ENCODE data around the gene XG. TPM values are rescaled to one million over a fixed set of nuclear protein-coding genes. Genes with fewer than 3 reads are reported as not detected.
"Not testable (repeated sequence)": the region's sequence is repeated elsewhere in the genome, so short reads cannot be mapped to it uniquely, and the experiment has no call there.

XG gene, protein sequence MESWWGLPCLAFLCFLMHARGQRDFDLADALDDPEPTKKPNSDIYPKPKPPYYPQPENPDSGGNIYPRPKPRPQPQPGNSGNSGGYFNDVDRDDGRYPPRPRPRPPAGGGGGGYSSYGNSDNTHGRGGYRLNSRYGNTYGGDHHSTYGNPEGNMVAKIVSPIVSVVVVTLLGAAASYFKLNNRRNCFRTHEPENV
- 0.06 TPM for polyA plus RNA-seq
- long read RNA-seq, donor 1, result 0 reads
- long read RNA-seq, donor 2, result 0 reads
- long read RNA-seq, donor 3, result 0 reads
- long read RNA-seq, donor 4, result 0 reads
- long read RNA-seq, donor 5, result 0 reads
- long read RNA-seq, donor 6, result 0 reads
- long read RNA-seq, donor 7, result 0 reads
- long read RNA-seq, donor 8, result 0 reads
- long read RNA-seq, donor 9, result 0 reads
- long read RNA-seq, donor 10, result 0 reads
- long read RNA-seq, donor 11, result 0 reads

DNA sequence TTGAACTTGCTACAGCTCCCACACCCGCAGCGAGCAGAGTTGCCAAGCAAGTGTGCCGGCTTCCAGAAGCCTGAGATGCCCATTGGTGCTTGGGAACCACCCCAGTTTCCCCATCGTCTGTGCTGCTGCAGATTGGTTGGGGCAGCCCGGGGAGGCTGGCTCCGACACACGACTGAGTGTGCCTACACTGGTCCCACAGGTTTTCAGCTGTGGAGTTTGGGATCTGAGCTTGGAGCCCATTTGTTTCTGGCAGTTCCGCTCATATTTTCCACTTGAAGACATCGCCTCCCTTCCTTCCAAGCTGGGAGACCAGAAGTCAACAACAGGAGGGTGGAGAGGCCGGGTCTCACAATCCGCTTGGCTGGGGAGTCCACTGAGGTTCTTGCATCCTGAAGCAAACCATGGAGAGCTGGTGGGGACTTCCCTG lies at the start of gene XG:
Gene XG, plus strand, starts transcription at position 167 of the 427 bp plus-strand sequence. Its CDS starts 235 bp downstream, at position 402.
- H3K4me3 ChIP-seq (ENCODE audit: low read length); DNase-seq; H3K27ac ChIP-seq (ENCODE audit: low read length); H3K4me1 ChIP-seq (ENCODE audit: control insufficient read depth, insufficient read depth, low read length); H3K27me3 ChIP-seq (ENCODE audit: control insufficient read depth, insufficient read depth, low read length); H3K36me3 ChIP-seq (ENCODE audit: control insufficient read depth, insufficient read depth, low read length); H3K9me3 ChIP-seq (ENCODE audit: control insufficient read depth, low read depth, low read length): not testable (repeated sequence)
- no CpG with 5 or more reads among the region's 11 CpGs for WGBS (ENCODE audit: insufficient coverage, low lambda C conversion rate)

DNA sequence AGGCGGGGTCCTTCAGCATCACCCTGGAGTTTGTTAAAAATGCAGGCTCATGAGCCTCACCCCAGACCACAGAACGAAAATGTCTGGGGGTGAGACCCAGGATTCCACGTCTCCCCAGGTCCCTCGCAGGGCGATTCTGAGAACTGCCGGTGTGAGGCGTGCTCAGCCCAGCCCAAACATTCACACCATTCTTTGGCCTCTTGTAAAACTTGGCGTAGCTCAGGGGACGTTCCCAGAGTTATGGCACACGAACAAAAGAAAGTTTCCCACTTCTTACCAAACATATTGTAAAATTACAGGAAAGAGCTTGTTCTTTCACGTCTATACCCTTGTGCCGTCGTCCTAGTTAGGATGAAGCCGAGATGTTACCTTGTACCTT lies 47.9 kb upstream of the XG start:
- H3K9me3 ChIP-seq (ENCODE audit: control insufficient read depth, low read depth, low read length), result no peaks in the 10 kb centered on the region
- no peak overlapping the region for H3K27ac ChIP-seq (ENCODE audit: low read length)
- no peaks in the 10 kb centered on the region for H3K27me3 ChIP-seq (ENCODE audit: control insufficient read depth, insufficient read depth, low read length)
- WGBS (ENCODE audit: insufficient coverage, low lambda C conversion rate), result 44% methylated on average over 3 of the region's 14 CpGs
- peaks cover 22% of the 10 kb centered on the region for H3K36me3 ChIP-seq (ENCODE audit: control insufficient read depth, insufficient read depth, low read length)
- H3K4me3 ChIP-seq (ENCODE audit: low read length), result no peak overlapping the region
- peaks cover 10% of the 10 kb centered on the region for H3K4me1 ChIP-seq (ENCODE audit: control insufficient read depth, insufficient read depth, low read length)
- no peak for DNase-seq

DNA sequence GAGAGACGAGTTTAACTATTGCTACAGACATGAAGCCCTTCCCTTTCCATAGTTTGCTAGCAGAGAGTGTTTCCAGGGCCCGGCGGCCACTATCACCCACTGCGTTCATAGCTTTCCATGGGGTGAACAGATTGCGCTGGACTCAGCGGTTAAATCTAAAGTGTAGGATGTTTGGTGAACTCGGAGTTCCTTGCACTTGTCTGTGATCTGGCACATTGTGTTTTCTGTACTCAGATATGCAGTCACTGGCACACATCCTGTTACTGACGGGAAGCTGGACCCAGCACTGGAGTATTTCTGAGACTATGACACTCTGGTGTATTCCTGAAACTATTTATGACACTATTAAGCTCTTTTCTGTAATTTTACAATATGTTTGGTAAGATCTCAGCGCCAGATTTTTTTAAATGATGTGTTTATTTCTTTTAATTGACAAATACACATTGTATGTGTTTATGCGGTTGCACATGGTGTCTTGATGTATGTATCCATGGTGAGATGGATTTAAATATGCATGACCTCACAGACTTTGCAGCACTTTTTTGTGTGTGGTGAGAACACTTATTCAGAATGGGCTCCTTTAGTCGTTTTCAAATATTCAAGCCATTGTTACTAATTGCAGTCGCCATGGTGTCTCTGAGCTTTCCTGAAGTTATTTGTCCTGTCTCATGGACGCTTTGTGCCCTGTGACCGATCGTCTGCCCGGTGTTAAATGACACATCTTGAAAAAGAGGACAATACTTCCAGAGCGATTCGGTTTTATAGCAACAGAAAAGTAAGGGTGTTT lies 46.6 kb upstream of the XG start:
- no peak overlapping the region for H3K27ac ChIP-seq (ENCODE audit: low read length)
- H3K27me3 ChIP-seq (ENCODE audit: control insufficient read depth, insufficient read depth, low read length), result no peaks in the 10 kb centered on the region
- H3K4me3 ChIP-seq (ENCODE audit: low read length), result no peak overlapping the region
- no peaks in the 10 kb centered on the region for H3K9me3 ChIP-seq (ENCODE audit: control insufficient read depth, low read depth, low read length)
- peaks cover 20% of the 10 kb centered on the region for H3K36me3 ChIP-seq (ENCODE audit: control insufficient read depth, insufficient read depth, low read length)
- H3K4me1 ChIP-seq (ENCODE audit: control insufficient read depth, insufficient read depth, low read length), result peaks cover 18% of the 10 kb centered on the region
- no peak for DNase-seq
- WGBS (ENCODE audit: insufficient coverage, low lambda C conversion rate), result 100% methylated on average over 2 of the region's 18 CpGs

DNA sequence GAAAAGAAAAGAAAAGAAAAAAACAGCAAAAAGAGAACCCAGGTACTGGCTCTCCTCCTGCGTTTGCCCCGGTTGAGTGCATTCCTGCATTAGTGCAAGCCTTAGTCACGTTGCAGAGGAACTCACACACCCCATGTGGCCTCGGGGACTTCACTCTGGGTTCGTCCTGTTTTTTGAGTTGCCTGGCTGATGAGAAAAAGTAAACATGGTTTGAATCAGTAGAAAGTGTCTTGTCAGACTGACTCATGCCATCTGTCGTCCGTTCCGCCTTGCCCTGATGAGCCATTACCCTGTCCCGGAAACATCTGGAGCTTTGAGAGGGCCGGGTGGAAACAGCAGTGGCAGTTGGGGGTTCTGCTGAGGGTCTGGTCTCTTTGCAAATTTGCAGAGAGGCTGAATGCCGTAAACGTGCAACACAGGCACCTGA lies 44.5 kb upstream of the XG start:
- Histone ChIP-seq H3K9me3 (ENCODE audit: control insufficient read depth, low read depth, low read length) (no peaks in the 10 kb centered on the region), H3K27ac (ENCODE audit: low read length) (no peak overlapping the region), H3K4me1 (ENCODE audit: control insufficient read depth, insufficient read depth, low read length) (peaks cover 18% of the 10 kb centered on the region), H3K27me3 (ENCODE audit: control insufficient read depth, insufficient read depth, low read length) (no peaks in the 10 kb centered on the region), H3K36me3 (ENCODE audit: control insufficient read depth, insufficient read depth, low read length) (peaks cover 12% of the 10 kb centered on the region), H3K4me3 (ENCODE audit: low read length) (no peak overlapping the region)
- WGBS (ENCODE audit: insufficient coverage, low lambda C conversion rate), result no CpG with 5 or more reads among the region's 12 CpGs
- peak; percentile 48 to 60 for DNase-seq

- H3K36me3 ChIP-seq (ENCODE audit: control insufficient read depth, insufficient read depth, low read length), result peaks cover 18% of the 10 kb centered on the region
- WGBS (ENCODE audit: insufficient coverage, low lambda C conversion rate), result no CpG with 5 or more reads among the region's 6 CpGs
- no peak for DNase-seq
- no peak overlapping the region for H3K27ac ChIP-seq (ENCODE audit: low read length)
- H3K9me3 ChIP-seq (ENCODE audit: control insufficient read depth, low read depth, low read length), result no peaks in the 10 kb centered on the region
- H3K4me3 ChIP-seq (ENCODE audit: low read length), result no peak overlapping the region
- H3K27me3 ChIP-seq (ENCODE audit: control insufficient read depth, insufficient read depth, low read length), result no peaks in the 10 kb centered on the region
- peaks cover 18% of the 10 kb centered on the region for H3K4me1 ChIP-seq (ENCODE audit: control insufficient read depth, insufficient read depth, low read length)
Measured at GRCh38 chrX:2708021-2708420, 43.8 kb upstream of the XG start.

- WGBS (ENCODE audit: insufficient coverage, low lambda C conversion rate), result no CpG with 5 or more reads among the region's 10 CpGs
- Histone ChIP-seq H3K4me1 (ENCODE audit: control insufficient read depth, insufficient read depth, low read length) (peaks cover 18% of the 10 kb centered on the region), H3K27me3 (ENCODE audit: control insufficient read depth, insufficient read depth, low read length) (no peaks in the 10 kb centered on the region), H3K36me3 (ENCODE audit: control insufficient read depth, insufficient read depth, low read length) (peaks cover 21% of the 10 kb centered on the region), H3K27ac (ENCODE audit: low read length) (no peak overlapping the region), H3K4me3 (ENCODE audit: low read length) (no peak overlapping the region), H3K9me3 (ENCODE audit: control insufficient read depth, low read depth, low read length) (no peaks in the 10 kb centered on the region)
- no peak for DNase-seq
Measured at GRCh38 chrX:2708592-2709188, 43.1 kb upstream of the XG start.

GRCh38 chrX:2709556-2709955 lies 42.3 kb upstream of the XG start:
- WGBS (ENCODE audit: insufficient coverage, low lambda C conversion rate), result no CpG with 5 or more reads among the region's 9 CpGs
- Histone ChIP-seq H3K36me3 (ENCODE audit: control insufficient read depth, insufficient read depth, low read length) (peaks cover 21% of the 10 kb centered on the region), H3K27ac (ENCODE audit: low read length) (peak overlapping the region; percentile 71), H3K4me3 (ENCODE audit: low read length) (no peak overlapping the region), H3K9me3 (ENCODE audit: control insufficient read depth, low read depth, low read length) (no peaks in the 10 kb centered on the region), H3K4me1 (ENCODE audit: control insufficient read depth, insufficient read depth, low read length) (peaks cover 18% of the 10 kb centered on the region), H3K27me3 (ENCODE audit: control insufficient read depth, insufficient read depth, low read length) (no peaks in the 10 kb centered on the region)
- DNase-seq, result no peak

- WGBS (ENCODE audit: insufficient coverage, low lambda C conversion rate), result 40% methylated on average over 2 of the region's 15 CpGs
- Histone ChIP-seq H3K4me1 (ENCODE audit: control insufficient read depth, insufficient read depth, low read length) (peaks cover 18% of the 10 kb centered on the region), H3K4me3 (ENCODE audit: low read length) (no peak overlapping the region), H3K36me3 (ENCODE audit: control insufficient read depth, insufficient read depth, low read length) (peaks cover 25% of the 10 kb centered on the region), H3K9me3 (ENCODE audit: control insufficient read depth, low read depth, low read length) (no peaks in the 10 kb centered on the region), H3K27me3 (ENCODE audit: control insufficient read depth, insufficient read depth, low read length) (no peaks in the 10 kb centered on the region), H3K27ac (ENCODE audit: low read length) (peak overlapping the region; percentile 71)
- DNase-seq, result peak in 1 of 2 donors; percentile 73
Measured at GRCh38 chrX:2710041-2710840, 41.6 kb upstream of the XG start.

- H3K4me3 ChIP-seq (ENCODE audit: low read length), result no peak overlapping the region
- H3K27me3 ChIP-seq (ENCODE audit: control insufficient read depth, insufficient read depth, low read length), result no peaks in the 10 kb centered on the region
- H3K27ac ChIP-seq (ENCODE audit: low read length), result no peak overlapping the region
- no peaks in the 10 kb centered on the region for H3K9me3 ChIP-seq (ENCODE audit: control insufficient read depth, low read depth, low read length)
- H3K4me1 ChIP-seq (ENCODE audit: control insufficient read depth, insufficient read depth, low read length), result peaks cover 18% of the 10 kb centered on the region
- H3K36me3 ChIP-seq (ENCODE audit: control insufficient read depth, insufficient read depth, low read length), result peaks cover 26% of the 10 kb centered on the region
- WGBS (ENCODE audit: insufficient coverage, low lambda C conversion rate), result no CpG with 5 or more reads among the region's 2 CpGs
- DNase-seq, result no peak
Measured at GRCh38 chrX:2711441-2711840, 40.4 kb upstream of the XG start.

- WGBS (ENCODE audit: insufficient coverage, low lambda C conversion rate), result no CpG with 5 or more reads among the region's 9 CpGs
Measured at GRCh38 chrX:2712428-2712827, 39.4 kb upstream of the XG start.

More at GRCh38 chrX:2712428-2712827, 39.4 kb upstream of the XG start:
- Histone ChIP-seq H3K36me3 (ENCODE audit: control insufficient read depth, insufficient read depth, low read length) (peaks cover 31% of the 10 kb centered on the region), H3K27ac (ENCODE audit: low read length) (no peak overlapping the region), H3K9me3 (ENCODE audit: control insufficient read depth, low read depth, low read length) (no peaks in the 10 kb centered on the region), H3K4me1 (ENCODE audit: control insufficient read depth, insufficient read depth, low read length) (peaks cover 11% of the 10 kb centered on the region), H3K4me3 (ENCODE audit: low read length) (no peak overlapping the region), H3K27me3 (ENCODE audit: control insufficient read depth, insufficient read depth, low read length) (no peaks in the 10 kb centered on the region)
- no peak for DNase-seq

Measured in large intestine (tissue), 12 donors.